Measurements from ENCODE around the gene FOXF1.

DNA sequence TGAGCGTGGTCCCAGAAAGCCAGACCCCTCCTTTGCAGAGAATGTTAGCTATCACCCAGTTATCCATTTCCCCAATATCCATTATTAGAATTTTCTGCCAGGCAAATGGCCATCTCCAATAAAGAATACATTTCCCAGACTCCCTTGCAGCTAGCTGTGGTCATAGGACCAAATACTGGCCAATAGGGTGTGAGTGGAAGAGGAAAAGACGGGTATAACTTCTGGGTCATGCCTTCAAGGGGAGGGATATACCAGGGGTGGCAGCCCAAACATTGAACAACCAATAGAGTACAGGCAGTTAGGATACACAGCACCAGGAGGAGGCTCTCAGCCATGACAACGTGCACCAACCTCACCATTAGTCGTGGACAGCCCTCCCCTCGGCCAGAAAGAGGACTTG, 26.1 kb upstream of the FOXF1 start:
- TF ChIP-seq, protein P1, sequence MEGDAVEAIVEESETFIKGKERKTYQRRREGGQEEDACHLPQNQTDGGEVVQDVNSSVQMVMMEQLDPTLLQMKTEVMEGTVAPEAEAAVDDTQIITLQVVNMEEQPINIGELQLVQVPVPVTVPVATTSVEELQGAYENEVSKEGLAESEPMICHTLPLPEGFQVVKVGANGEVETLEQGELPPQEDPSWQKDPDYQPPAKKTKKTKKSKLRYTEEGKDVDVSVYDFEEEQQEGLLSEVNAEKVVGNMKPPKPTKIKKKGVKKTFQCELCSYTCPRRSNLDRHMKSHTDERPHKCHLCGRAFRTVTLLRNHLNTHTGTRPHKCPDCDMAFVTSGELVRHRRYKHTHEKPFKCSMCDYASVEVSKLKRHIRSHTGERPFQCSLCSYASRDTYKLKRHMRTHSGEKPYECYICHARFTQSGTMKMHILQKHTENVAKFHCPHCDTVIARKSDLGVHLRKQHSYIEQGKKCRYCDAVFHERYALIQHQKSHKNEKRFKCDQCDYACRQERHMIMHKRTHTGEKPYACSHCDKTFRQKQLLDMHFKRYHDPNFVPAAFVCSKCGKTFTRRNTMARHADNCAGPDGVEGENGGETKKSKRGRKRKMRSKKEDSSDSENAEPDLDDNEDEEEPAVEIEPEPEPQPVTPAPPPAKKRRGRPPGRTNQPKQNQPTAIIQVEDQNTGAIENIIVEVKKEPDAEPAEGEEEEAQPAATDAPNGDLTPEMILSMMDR (IDR thresholded peaks at IDR 0.05): no peak
- no peak for TF ChIP-seq POLR2A (IDR thresholded peaks at IDR 0.05)
